GM12878 (cell line): ENCODE data around the gene F13B. TPM values are rescaled to one million over a fixed set of nuclear protein-coding genes. Genes with fewer than 3 reads are reported as not detected.

Experiments
- ATAC-seq: fragments of 200-7000 bp; cut with Tn5 transposase; 3 replicates; pipeline ENCODE4 v1.9.1; 2020; ENCODE audit warnings: mild to moderate bottlenecking, moderate library complexity
- BruUV-seq: library from RNA; stranded (reverse); fragments of 400-500 nt; replicated peaks from 2 replicates; lab custom pipeline; 2021; lab: Mats Ljungman, UMichigan
- CTCF ChIA-PET: fragments of 300-600 bp; sonication (Branson Sonifier 250); formaldehyde crosslinking; extraction: SDS; loops from one replicate; lab custom pipeline; 2021; ENCODE audit warnings: inconsistent platforms; lab: Yijun Ruan, JAX
- POLR2A ChIA-PET: fragments of 350-600 bp; formaldehyde crosslinking; extraction: SDS; loops from one replicate; lab custom pipeline; 2021; ENCODE audit warnings: inconsistent platforms; lab: Charles Lee
- RAD21 ChIA-PET: fragments of 300-600 bp; sonication (Branson Sonifier 250); formaldehyde crosslinking; loops from one replicate; lab custom pipeline; 2023; ENCODE audit warnings: antibody characterized with exemption; ENCODE audit not compliant: unreplicated experiment; lab: Charles Lee
- SMC1A ChIA-PET: fragments of 300-600 bp; sonication (Branson Sonifier 250); formaldehyde crosslinking; loops from one replicate; lab custom pipeline; 2023; ENCODE audit not compliant: unreplicated experiment, uncharacterized antibody; lab: Charles Lee
- DNase-seq: peaks from one replicate; pipeline ENCODE4 v3.0.0-alpha.2; 2011; ENCODE audit warnings: low read depth, low spot score
- FAIRE-seq: peaks from 3 replicates; lab custom pipeline; 2011; peaks lifted over from hg19 to GRCh38; lab: Jason Lieb, UNC
- H2AFZ ChIP-seq: 2 replicates; pipeline ENCODE4 v1.6.0; 2011; ENCODE audit warnings: low read depth, low read length, control low read depth; ENCODE audit not compliant: control insufficient read depth
- H3K27ac ChIP-seq: 2 replicates; pipeline ENCODE4 v1.5.1; 2011; ENCODE audit warnings: control low read depth; ENCODE audit not compliant: control insufficient read depth, insufficient read depth
- H3K27me3 ChIP-seq, 2 experiments: replicated peaks in 1 of 2; 2 replicates each; pipeline versions ENCODE4 v1.6.0 to v1.6.1; 2011; ENCODE audit warnings: low read length in 1 of 2; ENCODE audit not compliant: control insufficient read depth in 2 of 2, insufficient read depth in 2 of 2
- H3K36me3 ChIP-seq, 2 experiments: 2 replicates each; pipeline ENCODE4 v1.5.1; 2011; ENCODE audit warnings: low read length in 1 of 2; ENCODE audit not compliant: control insufficient read depth in 2 of 2, insufficient read depth in 2 of 2
- H3K4me1 ChIP-seq: 2 replicates; pipeline ENCODE4 v1.6.1; 2011; ENCODE audit warnings: mild to moderate bottlenecking, low read length, moderate library complexity, mixed read lengths; ENCODE audit not compliant: control insufficient read depth, insufficient read depth
- H3K4me2 ChIP-seq: 2 replicates; pipeline ENCODE4 v1.6.0; 2011; ENCODE audit warnings: control low read depth; ENCODE audit not compliant: control insufficient read depth, insufficient read depth
- H3K4me3 ChIP-seq: fragments of 200-600 bp; sonication (generic); 2 replicates; pipeline ENCODE4 v1.5.1; 2016
- H3K79me2 ChIP-seq: 2 replicates; pipeline ENCODE4 v1.6.0; 2011; ENCODE audit warnings: low read length; ENCODE audit not compliant: control insufficient read depth, insufficient read depth
- H3K9ac ChIP-seq: 2 replicates; pipeline ENCODE4 v1.8.0; 2011; ENCODE audit warnings: low read length, control low read depth, mixed read lengths; ENCODE audit not compliant: control insufficient read depth, insufficient read depth
- H3K9me3 ChIP-seq: replicated peaks from 3 replicates; pipeline ENCODE4 v1.5.1; 2011; ENCODE audit warnings: mild to moderate bottlenecking, low read length; ENCODE audit not compliant: control insufficient read depth, insufficient read depth
- H4K20me1 ChIP-seq: 2 replicates; pipeline ENCODE4 v1.6.0; 2011; ENCODE audit not compliant: control insufficient read depth, insufficient read depth
- ATF2 ChIP-seq: IDR thresholded peaks from 2 replicates; pipeline ENCODE4 v1.6.1; 2012; ENCODE audit warnings: low read length, inconsistent platforms
- CUX1 ChIP-seq: IDR thresholded peaks from 2 replicates; pipeline ENCODE4 v1.6.1; 2012; ENCODE audit warnings: improper control_type of control experiment, low read depth, low read length; ENCODE audit not compliant: insufficient replicate concordance
- EZH2 ChIP-seq: IDR thresholded peaks from 2 replicates; pipeline ENCODE4 v1.6.1; 2012; ENCODE audit warnings: low read depth, mild to moderate bottlenecking, control low read depth, inconsistent platforms, low read length, borderline replicate concordance; ENCODE audit not compliant: control insufficient read depth
- HDAC2 ChIP-seq: fragments of 200-600 bp; sonication (generic); IDR thresholded peaks from 2 replicates; pipeline ENCODE4 v1.6.1; 2017
- NFYB ChIP-seq: IDR thresholded peaks from 2 replicates; pipeline ENCODE4 v1.6.1; 2011; ENCODE audit warnings: low read depth, mild to moderate bottlenecking, low read length, improper control_type of control experiment, moderate library complexity; ENCODE audit not compliant: insufficient read depth
- NRF1 ChIP-seq: conservative IDR thresholded peaks from 2 replicates; pipeline ENCODE4 v1.6.1; 2011; ENCODE audit warnings: mild to moderate bottlenecking, low read depth, low read length, improper control_type of control experiment
- POLR2A ChIP-seq: IDR thresholded peaks from 2 replicates; pipeline ENCODE4 v1.6.1; 2011; ENCODE audit warnings: low read depth, mild to moderate bottlenecking, low read length
- SPI1 ChIP-seq: IDR thresholded peaks from 2 replicates; pipeline ENCODE4 v1.6.1; 2011; ENCODE audit warnings: low read depth, mild to moderate bottlenecking, low read length, moderate library complexity, borderline replicate concordance; ENCODE audit not compliant: insufficient read depth
- SUPT20H ChIP-seq: IDR thresholded peaks from 2 replicates; pipeline ENCODE4 v1.6.1; 2011; ENCODE audit warnings: low read depth, mild to moderate bottlenecking, low read length, moderate library complexity, borderline replicate concordance; ENCODE audit not compliant: control insufficient read depth
- TCF12 ChIP-seq: IDR thresholded peaks from 2 replicates; pipeline ENCODE4 v1.6.1; 2011; ENCODE audit warnings: low read depth, mild to moderate bottlenecking, low read length
- ZNF592 ChIP-seq: fragments of 450-650 bp; IDR thresholded peaks from 2 replicates; pipeline ENCODE4 v1.6.1; 2017; ENCODE audit warnings: mild to moderate bottlenecking, moderate library complexity
- WGBS: methylation state at CpG from one replicate; pipeline ENCODE4 v1.1.6; 2016; ENCODE audit warnings: low lambda C conversion rate; ENCODE audit not compliant: insufficient replicate concordance, insufficient coverage; ENCODE audit errors: missing lambda C conversion rate; 5-methylcytosine and 5-hydroxymethylcytosine counted together
- in situ Hi-C: fragments of 300-500 bp; cut with MboI; formaldehyde crosslinking; loops from 9 replicates; pipeline ENCODE4 v1.14.3; 2018; ENCODE audit warnings: mixed read lengths
- intact Hi-C: fragments of 100-400 bp; cut with micrococcal nuclease; formaldehyde crosslinking; loops from one replicate; pipeline ENCODE4 v1.14.2; 2022; ENCODE audit not compliant: unreplicated experiment
- polyA plus RNA-seq, 11 experiments: library from polyadenylated mRNA; depleted of rRNA in 4 of 11; unstranded in 6 of 11; stranded (reverse) in 5 of 11; fragments of >200 nt; fragmentation: Nextera tagmentation in 4 of 11; fragmentation: Illumina TruSeq in 1 of 11; extraction: Ambion mirVana in 4 of 11; extraction: Trizol in 1 of 11; gene quantifications; 1 replicate in 1 of 11; 2 replicates in 10 of 11; pipeline versions ENCODE4 v1.2.1 to v1.2.3, GENCODE V29; 2011 to 2016; ENCODE audit warnings: inconsistent platforms in 2 of 11, missing spikeins in 2 of 11, low read depth in 1 of 11
- total RNA-seq, 4 experiments: library from RNA; depleted of rRNA in 3 of 4; stranded (reverse); fragments of >200 nt in 3 of 4; fragmentation: Illumina TruSeq in 1 of 4; extraction: Trizol in 1 of 4; gene quantifications; 2 replicates each; pipeline versions ENCODE4 v1.2.1 to v1.2.3, GENCODE V29; 2013 to 2021

The F13B gene
- total and polyA plus RNA-seq, 10 of the 15 experiments (the other 5 are each of a cell fraction or from before 2014, with no cell fraction given), result 0.06 TPM; not detected in 9

GRCh38 chr1:197073978-197074377 is 6.9 kb upstream of the F13B start:
- RAD21 ChIA-PET, result no interaction called here
- no peak overlapping the region for H3K9ac ChIP-seq
- intact Hi-C loops, result no loop called here
- no TSS peak for BruUV-seq
- H3K4me3 ChIP-seq, result no peak overlapping the region
- DNase-seq (no peak), ATAC-seq (no peak), FAIRE-seq (no peak)
- POLR2A ChIA-PET, result no interaction called here
- no peak overlapping the region for H2AFZ ChIP-seq
- in situ Hi-C loops, result no loop called here
- no peaks in the 10 kb centered on the region for H3K79me2 ChIP-seq
- H3K9me3 ChIP-seq, result no peaks in the 10 kb centered on the region
- no peaks in the 10 kb centered on the region for H4K20me1 ChIP-seq
- CTCF ChIA-PET, result no interaction called here
- H3K27ac ChIP-seq, result no peak overlapping the region
- H3K27me3 ChIP-seq, result no peaks in the 10 kb centered on the region
- WGBS, result 25% methylated on average over 1 of the region's 1 CpG
- SMC1A ChIA-PET, result interaction anchor here (0.8 kb wide), 1 partner anchor 14 kb away, joined by 3 read pairs; no protein-coding TSS in a partner anchor
- no peaks in the 10 kb centered on the region for H3K36me3 ChIP-seq
- H3K4me1 ChIP-seq, result no peaks in the 10 kb centered on the region
- no peak overlapping the region for H3K4me2 ChIP-seq
- TF ChIP-seq ZNF592 (no peak), NFYB (no peak), SPI1 (no peak), EZH2 (no peak), CUX1 (no peak), POLR2A (no peak), SUPT20H (no peak), TCF12 (no peak), NRF1 (no peak), HDAC2 (no peak), ATF2 (no peak)
